ENCODE results near the gene AKAP8.

- TF ChIP-seq EP300 (IDR thresholded peaks at IDR 0.05; ENCODE audit: borderline replicate concordance) (no peak), MAX (IDR thresholded peaks at IDR 0.05) (no peak), EGR1 (IDR thresholded peaks at IDR 0.05) (no peak), ZBTB7A (IDR thresholded peaks at IDR 0.05; ENCODE audit: low read depth) (no peak), TAF1 (IDR thresholded peaks at IDR 0.05; ENCODE audit: low read depth) (no peak), CREB1 (IDR thresholded peaks at IDR 0.05; ENCODE audit: low read depth) (no peak), REST (IDR thresholded peaks at IDR 0.05; ENCODE audit: low read depth) (no peak), TCF12 (IDR thresholded peaks at IDR 0.05; ENCODE audit: low read depth) (no peak), NFIC (IDR thresholded peaks at IDR 0.05) (no peak), YY1 (IDR thresholded peaks at IDR 0.05; ENCODE audit: low read depth) (no peak), RAD21 (IDR thresholded peaks at IDR 0.05; ENCODE audit: low read depth) (no peak), USF1 (IDR thresholded peaks at IDR 0.05) (no peak)
Observed at GRCh38 chr19:15393963-15394362, 14.4 kb upstream of the AKAP8 start.

Measured in Ishikawa (cell line).